Urothelium cell line (cell line): ENCODE results near the gene TRAPPC12.
"Not testable (repeated sequence)": the region's sequence is repeated elsewhere in the genome, so short reads cannot be mapped to it uniquely, and the experiment has no call there.

Experiments used
- DNase-seq: peaks from one replicate; pipeline ENCODE4 v3.0.0; 2011; ENCODE audit warnings: low spot score, mixed read lengths
- FAIRE-seq: peaks from 2 replicates; lab custom pipeline; 2011; peaks lifted over from hg19 to GRCh38; lab: Jason Lieb, UNC

Gene TRAPPC12

GRCh38 chr2:3496708-3497080 lies 117.2 kb downstream of the TRAPPC12 start:
- not testable (repeated sequence) for FAIRE-seq, DNase-seq

- FAIRE-seq: no peak
- no peak for DNase-seq
Measured at GRCh38 chr2:3498783-3499394, 119.4 kb downstream of the TRAPPC12 start.

- FAIRE-seq (no peak), DNase-seq (no peak)
Measured at GRCh38 chr2:3500326-3500899, 120.9 kb downstream of the TRAPPC12 start.

- DNase-seq (no peak), FAIRE-seq (peak; percentile 84)
Measured at GRCh38 chr2:3503046-3503445, 123.6 kb downstream of the TRAPPC12 start.

GRCh38 chr2:3503483-3503882 lies 124.0 kb downstream of the TRAPPC12 start:
- FAIRE-seq: no peak
- DNase-seq: no peak

- no peak for FAIRE-seq
- DNase-seq: no peak
Measured at GRCh38 chr2:3504741-3505140, 125.2 kb downstream of the TRAPPC12 start.

- DNase-seq: no peak
- no peak for FAIRE-seq
Measured at GRCh38 chr2:3505771-3506170, 126.3 kb downstream of the TRAPPC12 start.

GRCh38 chr2:3512086-3512485 lies 132.6 kb downstream of the TRAPPC12 start:
- FAIRE-seq: no peak
- no peak for DNase-seq

GRCh38 chr2:3513026-3513810 lies 133.7 kb downstream of the TRAPPC12 start:
- DNase-seq (no peak), FAIRE-seq (no peak)

GRCh38 chr2:3515438-3515837 lies 135.9 kb downstream of the TRAPPC12 start:
- not testable (repeated sequence) for DNase-seq, FAIRE-seq

- no peak for FAIRE-seq
Measured at GRCh38 chr2:3516831-3517230, 137.3 kb downstream of the TRAPPC12 start.

GRCh38 chr2:3517948-3518495 lies 138.5 kb downstream of the TRAPPC12 start:
- DNase-seq: no peak
- no peak for FAIRE-seq

More at GRCh38 chr2:3516831-3517230, 137.3 kb downstream of the TRAPPC12 start:
- no peak for DNase-seq

GRCh38 chr2:3518496-3519254 lies 139.2 kb downstream of the TRAPPC12 start:
- FAIRE-seq (no peak), DNase-seq (peak; percentile 98)

- FAIRE-seq: no peak
- DNase-seq: peak; percentile 73
Measured at GRCh38 chr2:3519255-3520205, 140.0 kb downstream of the TRAPPC12 start, which contains the start of gene ADI1. TSS of gene ADI1 (minus strand) at chr2:3519531. CDS start at chr2:3519487, 44 bp downstream.

GRCh38 chr2:3520591-3520990 lies 141.1 kb downstream of the TRAPPC12 start:
- DNase-seq: no peak
- FAIRE-seq: no peak

GRCh38 chr2:3522961-3523421 lies 143.5 kb downstream of the TRAPPC12 start:
- no peak for DNase-seq
- FAIRE-seq: no peak

GRCh38 chr2:3523551-3524041 lies 144.1 kb downstream of the TRAPPC12 start:
- FAIRE-seq: no peak
- DNase-seq: no peak

GRCh38 chr2:3526871-3527270 lies 147.4 kb downstream of the TRAPPC12 start:
- DNase-seq (no peak), FAIRE-seq (no peak)
